Effector memory CD4-positive, alpha-beta T cell (primary cell): Measurements from ENCODE around the gene OTOG.
"Not testable (repeated sequence)": the region's sequence is repeated elsewhere in the genome, so short reads cannot be mapped to it uniquely, and the experiment has no call there.

ENCODE experiments used
- DNase-seq, 3 donors: peaks; one replicate each; pipeline ENCODE4 v3.0.0-alpha.2; 2020
- H3K27ac ChIP-seq: 2 replicates; pipeline ENCODE4 v1.7.0; 2013; ENCODE audit warnings: mild to moderate bottlenecking, low read length, moderate library complexity; ENCODE audit not compliant: insufficient read depth, poor library complexity, severe bottlenecking
- H3K27me3 ChIP-seq: replicated peaks from 2 replicates; pipeline ENCODE4 v1.7.0; 2013; ENCODE audit warnings: mild to moderate bottlenecking, low read length; ENCODE audit not compliant: insufficient read depth, control insufficient read depth, poor library complexity, severe bottlenecking
- H3K36me3 ChIP-seq: 2 replicates; pipeline ENCODE4 v1.7.0; 2013; ENCODE audit warnings: mild to moderate bottlenecking, low read length, moderate library complexity; ENCODE audit not compliant: control insufficient read depth, insufficient read depth
- H3K4me1 ChIP-seq: 2 replicates; pipeline ENCODE4 v1.7.0; 2013; ENCODE audit warnings: low read length, mild to moderate bottlenecking; ENCODE audit not compliant: control insufficient read depth, insufficient read depth, poor library complexity, severe bottlenecking
- H3K4me3 ChIP-seq: 2 replicates; pipeline ENCODE4 v1.7.0; 2013; ENCODE audit warnings: low read length, low read depth, mild to moderate bottlenecking; ENCODE audit not compliant: insufficient read depth, poor library complexity, severe bottlenecking
- H3K9me3 ChIP-seq: 2 replicates; pipeline ENCODE4 v1.7.0; 2013; ENCODE audit warnings: mild to moderate bottlenecking, low read length, moderate library complexity; ENCODE audit not compliant: control insufficient read depth

The OTOG gene

DNA sequence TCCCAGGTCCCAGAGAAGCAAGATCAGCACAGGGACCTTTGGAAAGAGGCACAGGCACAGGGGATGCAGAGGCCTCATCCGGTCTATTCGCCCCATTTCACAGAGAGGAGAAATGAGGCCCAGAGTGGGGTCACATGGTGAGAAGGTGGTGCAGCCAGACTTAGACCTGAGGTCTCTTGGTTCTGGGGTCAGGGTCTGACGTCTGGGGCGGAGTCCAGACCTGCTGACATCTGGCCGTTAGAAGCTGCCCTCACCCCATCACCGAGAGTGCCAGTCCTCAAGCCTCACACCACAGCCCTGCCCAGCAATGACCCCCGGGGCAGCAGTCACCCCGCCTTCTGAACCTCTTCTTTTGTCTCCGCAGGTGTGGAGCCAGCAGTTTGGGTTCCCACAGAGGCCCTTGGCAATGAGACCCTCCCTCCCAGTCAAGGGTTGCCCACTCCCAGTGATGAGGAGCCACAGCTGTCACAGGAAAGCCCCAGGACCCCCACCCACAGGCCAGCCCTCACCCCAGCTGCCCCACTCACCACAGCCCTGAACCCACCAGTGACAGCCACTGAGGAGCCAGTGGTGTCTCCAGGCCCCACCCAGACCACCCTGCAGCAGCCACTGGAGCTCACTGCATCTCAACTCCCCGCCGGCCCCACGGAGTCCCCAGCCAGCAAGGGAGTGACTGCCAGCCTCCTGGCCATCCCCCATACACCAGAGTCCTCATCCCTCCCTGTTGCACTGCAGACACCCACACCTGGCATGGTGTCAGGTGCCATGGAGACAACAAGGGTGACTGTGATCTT is 62.4 kb downstream of the OTOG start:
- Histone ChIP-seq H3K9me3 (no peaks in the 10 kb centered on the region), H3K27me3 (no peaks in the 10 kb centered on the region)

DNA sequence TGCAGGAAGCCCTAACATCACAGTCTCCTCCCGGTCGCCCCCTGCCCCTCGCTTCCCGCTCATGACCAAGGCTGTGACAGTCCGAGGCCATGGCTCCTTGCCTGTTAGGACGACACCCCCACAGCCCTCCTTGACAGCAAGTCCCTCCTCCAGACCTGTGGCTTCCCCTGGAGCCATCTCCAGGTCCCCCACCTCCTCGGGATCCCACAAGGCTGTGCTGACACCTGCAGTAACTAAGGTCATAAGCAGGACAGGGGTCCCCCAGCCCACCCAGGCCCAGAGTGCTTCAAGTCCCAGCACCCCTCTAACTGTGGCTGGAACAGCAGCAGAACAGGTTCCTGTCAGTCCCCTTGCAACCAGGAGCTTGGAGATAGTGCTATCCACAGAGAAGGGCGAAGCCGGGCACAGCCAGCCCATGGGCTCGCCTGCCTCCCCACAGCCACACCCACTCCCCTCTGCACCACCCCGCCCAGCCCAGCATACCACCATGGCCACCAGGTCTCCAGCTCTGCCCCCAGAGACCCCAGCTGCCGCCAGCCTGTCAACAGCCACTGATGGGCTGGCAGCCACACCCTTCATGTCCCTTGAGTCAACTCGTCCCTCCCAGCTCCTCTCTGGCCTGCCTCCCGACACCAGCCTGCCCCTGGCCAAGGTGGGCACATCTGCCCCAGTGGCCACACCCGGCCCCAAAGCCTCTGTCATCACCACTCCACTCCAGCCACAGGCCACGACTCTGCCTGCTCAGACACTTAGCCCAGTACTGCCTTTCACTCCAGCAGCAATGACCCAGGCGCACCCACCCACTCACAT is 63.2 kb downstream of the OTOG start:
- Histone ChIP-seq H3K4me3 (no peak overlapping the region), H3K36me3 (no peaks in the 10 kb centered on the region), H3K4me1 (no peaks in the 10 kb centered on the region), H3K9me3 (no peaks in the 10 kb centered on the region), H3K27me3 (no peaks in the 10 kb centered on the region), H3K27ac (no peak overlapping the region)
- DNase-seq, result no peak

More for the DNA sequence above, 62.4 kb downstream of the OTOG start:
- Histone ChIP-seq H3K36me3 (no peaks in the 10 kb centered on the region), H3K4me1 (no peaks in the 10 kb centered on the region), H3K4me3 (no peak overlapping the region), H3K27ac (no peak overlapping the region)
- no peak for DNase-seq

DNA sequence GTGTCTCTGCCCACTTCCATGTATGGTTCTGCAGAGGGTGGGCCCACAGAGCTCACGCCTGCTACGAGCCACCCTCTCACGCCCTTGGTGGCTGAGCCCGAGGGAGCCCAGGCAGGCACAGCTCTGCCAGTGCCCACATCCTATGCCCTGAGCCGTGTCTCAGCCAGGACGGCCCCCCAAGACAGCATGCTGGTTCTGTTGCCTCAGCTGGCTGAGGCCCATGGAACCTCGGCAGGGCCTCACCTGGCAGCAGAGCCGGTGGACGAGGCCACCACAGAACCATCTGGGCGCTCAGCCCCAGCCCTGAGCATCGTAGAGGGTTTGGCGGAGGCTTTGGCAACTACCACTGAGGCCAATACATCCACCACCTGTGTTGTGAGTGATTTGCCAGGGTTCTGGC is 64.0 kb downstream of the OTOG start:
- H3K27ac ChIP-seq, result no peak overlapping the region
- no peak for DNase-seq
- no peaks in the 10 kb centered on the region for H3K36me3 ChIP-seq
- H3K27me3 ChIP-seq, result no peaks in the 10 kb centered on the region
- no peaks in the 10 kb centered on the region for H3K9me3 ChIP-seq
- no peaks in the 10 kb centered on the region for H3K4me1 ChIP-seq
- no peak overlapping the region for H3K4me3 ChIP-seq

DNA sequence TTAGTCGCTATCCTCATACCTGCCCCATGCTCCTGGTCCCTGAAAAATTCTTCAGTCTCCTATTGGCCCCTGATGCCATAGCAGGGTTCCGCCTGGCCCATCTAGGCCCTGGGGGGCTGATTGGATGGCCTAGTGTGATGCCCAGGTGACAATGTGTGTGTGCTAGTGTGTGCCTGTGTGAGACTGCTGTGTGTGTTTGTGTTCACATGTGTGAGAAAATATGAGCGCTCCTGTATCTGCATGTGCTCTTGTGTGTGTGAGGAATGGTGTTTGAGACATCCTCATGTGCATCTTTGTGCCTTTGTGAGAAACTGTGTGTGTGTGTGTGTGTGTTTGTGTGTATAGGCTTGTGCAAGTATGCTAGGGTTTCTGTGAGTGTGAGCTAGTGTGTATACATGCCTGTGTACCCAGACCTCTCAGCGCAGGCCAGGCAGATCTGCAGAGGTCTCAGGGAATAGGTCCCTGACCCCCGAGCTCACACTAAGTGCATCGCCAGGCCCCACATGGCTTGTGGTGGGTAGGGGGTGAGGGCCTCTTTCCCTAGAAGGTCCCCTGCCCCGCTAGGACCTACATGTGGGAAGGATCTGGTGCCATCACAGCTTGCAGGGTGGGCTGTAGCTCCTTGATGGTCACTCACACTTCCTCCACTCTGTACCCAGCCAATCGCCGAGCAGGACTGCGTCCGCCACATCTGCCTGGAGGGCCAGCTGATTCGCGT is 64.6 kb downstream of the OTOG start:
- no peak overlapping the region for H3K27ac ChIP-seq
- H3K27me3 ChIP-seq, result no peaks in the 10 kb centered on the region
- no peaks in the 10 kb centered on the region for H3K36me3 ChIP-seq
- no peaks in the 10 kb centered on the region for H3K4me1 ChIP-seq
- H3K9me3 ChIP-seq, result no peaks in the 10 kb centered on the region
- H3K4me3 ChIP-seq, result no peak overlapping the region
- DNase-seq, result no peak

DNA sequence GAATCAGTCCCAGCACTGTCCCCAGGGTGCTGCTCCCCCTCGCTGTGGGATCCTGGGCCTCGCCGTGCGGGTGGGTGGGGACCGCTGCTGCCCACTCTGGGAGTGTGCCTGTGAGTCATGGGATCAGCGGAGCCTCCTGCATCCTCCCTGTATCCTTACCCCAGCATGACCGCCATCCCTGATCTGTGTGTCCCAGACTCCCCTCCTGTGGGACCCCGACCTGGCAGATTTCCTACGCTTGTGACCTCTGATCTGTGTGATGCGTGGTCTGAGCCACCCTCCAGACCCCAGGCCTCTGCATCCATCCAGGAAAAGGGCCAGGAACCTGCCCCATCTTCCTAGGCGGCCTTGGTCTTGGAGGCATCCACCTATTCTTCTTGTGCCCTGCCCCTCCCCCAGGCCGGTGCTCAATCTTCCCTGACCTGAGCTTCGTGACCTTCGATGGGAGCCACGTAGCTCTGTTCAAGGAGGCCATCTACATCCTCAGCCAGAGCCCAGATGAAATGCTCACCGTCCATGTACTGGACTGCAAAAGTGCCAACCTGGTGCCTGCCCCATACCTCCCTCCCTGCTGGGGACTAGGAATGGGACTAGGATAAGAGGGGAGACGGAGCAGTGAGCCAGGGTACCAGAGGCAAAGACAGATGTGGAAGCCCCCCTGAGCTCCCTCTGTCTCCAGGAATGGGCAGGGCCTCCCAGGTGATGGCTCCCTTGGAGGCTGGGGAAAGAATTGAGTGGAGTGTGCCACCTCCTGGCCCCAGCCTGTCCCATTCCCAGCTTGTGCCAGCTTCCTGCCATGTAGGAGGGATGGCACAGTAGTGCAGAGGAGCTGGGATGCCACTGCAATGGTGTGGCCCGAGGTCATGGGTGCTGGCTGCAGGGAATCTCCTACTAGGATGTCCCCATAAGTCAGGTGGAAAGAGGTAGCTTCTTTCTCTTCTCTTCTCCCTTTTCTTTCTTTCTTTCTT is 65.4 kb downstream of the OTOG start:
- DNase-seq, result no peak
- Histone ChIP-seq H3K36me3 (no peaks in the 10 kb centered on the region), H3K27me3 (no peaks in the 10 kb centered on the region), H3K4me1 (no peaks in the 10 kb centered on the region), H3K9me3 (no peaks in the 10 kb centered on the region), H3K27ac (no peak overlapping the region), H3K4me3 (no peak overlapping the region)

DNA sequence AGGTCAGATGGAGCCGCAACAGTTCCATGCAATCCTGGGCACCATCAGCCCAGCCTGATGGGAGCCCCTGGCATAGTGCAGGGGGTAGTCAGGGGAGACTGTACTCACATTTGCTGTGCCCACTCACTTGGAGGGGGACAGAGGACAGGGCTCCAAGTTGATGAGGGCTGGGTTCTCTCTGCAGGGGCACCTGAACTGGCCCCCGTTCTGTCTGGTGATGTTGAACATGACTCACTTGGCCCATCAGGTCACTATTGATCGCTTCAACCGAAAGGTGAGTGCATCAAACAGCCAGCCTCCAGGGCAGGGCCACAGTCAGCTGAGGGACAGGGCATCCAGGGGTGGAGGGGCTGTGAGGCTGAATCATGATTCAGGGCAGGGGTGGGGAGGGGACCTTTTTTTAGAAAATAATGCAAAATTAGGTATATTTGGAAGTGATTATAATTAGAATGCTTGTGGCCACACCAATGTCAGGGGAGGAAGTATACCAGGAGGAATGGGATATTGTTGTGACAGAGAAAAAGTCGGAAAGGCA is 66.4 kb downstream of the OTOG start:
- Histone ChIP-seq H3K4me1 (no peaks in the 10 kb centered on the region), H3K9me3 (no peaks in the 10 kb centered on the region), H3K27ac (no peak overlapping the region), H3K36me3 (no peaks in the 10 kb centered on the region), H3K4me3 (no peak overlapping the region), H3K27me3 (no peaks in the 10 kb centered on the region)
- DNase-seq, result no peak

DNA sequence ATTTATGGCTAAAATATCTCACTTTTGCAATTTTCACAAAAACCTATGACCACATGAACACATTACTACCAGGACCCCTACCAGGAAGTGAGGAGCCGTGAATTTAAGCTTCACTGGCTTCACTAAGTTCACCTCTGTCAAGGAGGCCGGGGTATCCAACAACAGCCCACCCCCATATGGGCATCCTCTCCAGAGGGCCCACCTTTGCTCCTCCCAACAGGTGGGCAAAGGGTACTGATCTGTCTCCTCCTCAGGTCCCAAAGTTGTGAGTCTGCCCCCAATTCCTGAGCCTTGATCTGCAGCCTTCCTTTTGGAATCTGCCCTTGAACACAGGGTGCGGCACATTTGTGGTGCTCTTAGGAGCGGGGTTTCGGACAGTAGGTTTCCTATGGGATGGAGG is 66.9 kb downstream of the OTOG start:
- Histone ChIP-seq H3K27me3 (no peaks in the 10 kb centered on the region), H3K4me1 (no peaks in the 10 kb centered on the region), H3K27ac (no peak overlapping the region), H3K36me3 (no peaks in the 10 kb centered on the region), H3K4me3 (no peak overlapping the region), H3K9me3 (no peaks in the 10 kb centered on the region)
- no peak for DNase-seq

DNA sequence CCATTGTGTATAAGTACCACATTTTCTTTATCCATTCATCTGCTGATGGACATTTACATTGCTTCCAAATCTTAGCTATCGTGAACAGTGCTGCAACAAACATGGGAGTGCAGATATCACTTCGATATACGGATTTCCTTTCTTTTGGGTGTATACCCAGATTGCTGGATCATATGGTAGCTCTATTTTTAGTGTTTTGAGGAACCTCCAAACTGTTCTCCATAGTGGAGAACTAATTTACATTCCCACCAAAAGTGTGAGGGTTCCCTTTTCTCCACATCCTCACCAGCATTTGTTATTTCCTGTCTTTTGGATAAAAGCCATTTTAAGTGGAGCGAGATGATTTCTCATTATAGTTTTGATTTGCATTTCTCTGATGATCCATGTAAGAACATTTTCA is 75.7 kb downstream of the OTOG start:
- H3K36me3 ChIP-seq, H3K27me3 ChIP-seq, DNase-seq, H3K4me1 ChIP-seq, H3K27ac ChIP-seq, H3K4me3 ChIP-seq, H3K9me3 ChIP-seq: not testable (repeated sequence)

DNA sequence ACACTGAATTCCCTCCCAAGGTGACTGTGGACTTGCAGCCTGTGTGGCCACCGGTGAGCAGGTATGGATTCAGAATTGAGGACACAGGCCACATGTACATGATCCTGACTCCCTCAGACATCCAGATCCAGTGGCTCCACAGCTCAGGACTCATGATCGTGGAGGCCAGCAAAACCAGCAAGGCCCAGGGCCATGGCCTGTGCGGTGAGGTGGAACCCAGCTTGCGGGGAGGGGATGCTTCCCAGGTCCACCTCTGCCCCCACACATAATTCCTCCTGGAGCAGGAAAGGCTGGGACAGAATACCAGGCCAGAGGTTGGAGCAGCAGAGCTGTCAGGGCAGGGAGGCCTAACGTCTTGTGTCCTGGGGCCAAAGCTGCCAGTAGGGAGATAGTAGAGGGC is 82.1 kb downstream of the OTOG start:
- no peaks in the 10 kb centered on the region for H3K36me3 ChIP-seq
- no peaks in the 10 kb centered on the region for H3K9me3 ChIP-seq
- no peaks in the 10 kb centered on the region for H3K4me1 ChIP-seq
- H3K27me3 ChIP-seq, result no peaks in the 10 kb centered on the region
- no peak overlapping the region for H3K27ac ChIP-seq
- no peak overlapping the region for H3K4me3 ChIP-seq
- no peak for DNase-seq
